Mammary epithelial cell (primary cell): ENCODE results near the gene CDKN2AIPNL.

Source experiments
- EZH2 ChIP-seq: IDR thresholded peaks from 2 replicates; pipeline ENCODE4 v1.6.1; 2012; ENCODE audit warnings: low read length, inconsistent platforms, borderline replicate concordance
- TF ChIP-seq, protein P1 (sequence below), 2 donors: IDR thresholded peaks in 1 of 2; conservative IDR thresholded peaks in 1 of 2; 2 replicates each; pipeline ENCODE4 v1.5.1; 2011 to 2012; ENCODE audit warnings: inconsistent platforms in 2 of 2, low read length in 2 of 2, mild to moderate bottlenecking in 2 of 2, control low read depth in 1 of 2, low read depth in 1 of 2; ENCODE audit not compliant: insufficient read depth in 1 of 2; ENCODE audit errors: extremely low read depth in 1 of 2

- TF ChIP-seq, protein P1, sequence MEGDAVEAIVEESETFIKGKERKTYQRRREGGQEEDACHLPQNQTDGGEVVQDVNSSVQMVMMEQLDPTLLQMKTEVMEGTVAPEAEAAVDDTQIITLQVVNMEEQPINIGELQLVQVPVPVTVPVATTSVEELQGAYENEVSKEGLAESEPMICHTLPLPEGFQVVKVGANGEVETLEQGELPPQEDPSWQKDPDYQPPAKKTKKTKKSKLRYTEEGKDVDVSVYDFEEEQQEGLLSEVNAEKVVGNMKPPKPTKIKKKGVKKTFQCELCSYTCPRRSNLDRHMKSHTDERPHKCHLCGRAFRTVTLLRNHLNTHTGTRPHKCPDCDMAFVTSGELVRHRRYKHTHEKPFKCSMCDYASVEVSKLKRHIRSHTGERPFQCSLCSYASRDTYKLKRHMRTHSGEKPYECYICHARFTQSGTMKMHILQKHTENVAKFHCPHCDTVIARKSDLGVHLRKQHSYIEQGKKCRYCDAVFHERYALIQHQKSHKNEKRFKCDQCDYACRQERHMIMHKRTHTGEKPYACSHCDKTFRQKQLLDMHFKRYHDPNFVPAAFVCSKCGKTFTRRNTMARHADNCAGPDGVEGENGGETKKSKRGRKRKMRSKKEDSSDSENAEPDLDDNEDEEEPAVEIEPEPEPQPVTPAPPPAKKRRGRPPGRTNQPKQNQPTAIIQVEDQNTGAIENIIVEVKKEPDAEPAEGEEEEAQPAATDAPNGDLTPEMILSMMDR (conservative IDR thresholded peaks at IDR 0.05 in 1 of 2, IDR thresholded peaks at IDR 0.05 in 1 of 2; ENCODE audit: extremely low read depth in 1 of 2, insufficient read depth in 1 of 2, low read depth in 1 of 2, low read length in 2 of 2) = no peak
- TF ChIP-seq EZH2 = no peak
These were observed 16.7 kb downstream of the CDKN2AIPNL start for GRCh38 chr5:134394932-134395331.
